Measurements from ENCODE around the gene BAD.
A peak's percentile ranks its signal among the peaks of the same experiment; 100 is the strongest.
"Not testable (repeated sequence)": the region's sequence is repeated elsewhere in the genome, so short reads cannot be mapped to it uniquely, and the experiment has no call there.

The BAD gene

DNA sequence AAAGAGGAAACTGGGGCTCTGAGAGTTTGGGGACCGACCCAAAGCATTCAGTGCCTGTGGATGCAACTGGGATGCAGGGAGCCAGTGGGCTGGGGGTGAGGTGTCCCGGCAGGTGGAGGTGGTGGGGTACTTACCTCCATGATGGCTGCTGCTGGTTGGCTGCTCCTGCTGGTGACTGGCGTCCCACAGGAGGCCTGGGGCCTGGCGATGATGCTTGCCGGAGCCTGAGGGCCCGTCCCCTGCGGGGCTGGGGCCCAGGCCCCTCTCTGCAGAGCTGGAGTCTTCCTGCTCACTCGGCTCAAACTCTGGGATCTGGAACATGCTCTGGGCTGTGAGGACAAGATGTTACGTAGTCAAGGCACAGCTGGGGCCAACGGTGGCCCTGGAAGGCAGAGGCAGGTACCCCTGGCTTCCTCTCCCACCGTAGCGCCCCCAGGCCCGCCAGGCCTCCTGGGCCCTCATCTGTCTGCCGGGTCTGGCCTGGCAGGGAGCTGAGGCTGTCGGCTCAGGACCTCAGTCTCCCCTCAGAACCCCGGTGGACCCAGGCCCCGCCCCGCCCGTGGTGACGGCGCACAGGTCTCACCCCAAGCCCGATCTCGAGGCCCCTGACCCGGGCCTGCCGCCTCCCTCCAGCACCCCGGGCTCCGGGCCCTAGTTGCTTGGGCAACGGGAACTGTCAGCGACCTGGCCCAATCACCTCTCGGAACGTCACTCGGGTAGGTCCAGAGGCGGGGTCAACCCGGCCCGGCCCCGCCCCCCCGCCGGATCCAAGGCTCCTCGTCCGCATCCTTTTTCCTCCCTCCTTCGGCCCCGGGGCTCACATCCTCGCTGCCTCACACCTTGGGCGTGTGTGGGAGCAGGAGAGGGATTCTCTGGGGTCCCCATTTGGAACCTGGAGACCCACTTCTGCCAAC, at the start of gene BAD:
TSS of gene BAD (minus strand) at position 618 of the 914 bp plus-strand sequence. CDS start at position 321, 297 bp downstream.
- DNase-seq: peak; percentile 10

- DNase-seq: no peak
Measured at GRCh38 chr11:64333556-64333955, 49.1 kb upstream of the BAD start.

GRCh38 chr11:64331569-64332371, 47.3 kb upstream of the BAD start:
- DNase-seq: no peak

DNA sequence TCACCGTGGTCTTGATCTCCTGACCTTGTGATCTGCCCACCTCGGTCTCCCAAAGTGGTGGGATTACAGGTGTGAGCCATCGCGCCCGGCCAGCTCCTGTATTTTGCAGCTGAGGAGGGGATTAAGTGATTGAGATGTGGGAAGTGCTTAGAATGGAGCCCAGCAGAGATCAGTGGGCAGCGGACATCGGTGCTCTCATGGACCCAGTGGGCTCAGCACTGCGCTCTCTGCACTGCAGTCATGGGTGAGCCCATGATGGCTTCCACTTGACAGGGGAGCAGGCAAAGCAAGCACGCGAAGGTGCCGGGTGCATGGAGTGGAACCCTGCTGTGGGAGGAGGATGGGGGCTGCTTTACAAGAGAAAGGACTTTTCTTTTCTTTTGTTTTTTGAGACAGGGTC, 46.4 kb upstream of the BAD start:
- DNase-seq: no peak

DNA sequence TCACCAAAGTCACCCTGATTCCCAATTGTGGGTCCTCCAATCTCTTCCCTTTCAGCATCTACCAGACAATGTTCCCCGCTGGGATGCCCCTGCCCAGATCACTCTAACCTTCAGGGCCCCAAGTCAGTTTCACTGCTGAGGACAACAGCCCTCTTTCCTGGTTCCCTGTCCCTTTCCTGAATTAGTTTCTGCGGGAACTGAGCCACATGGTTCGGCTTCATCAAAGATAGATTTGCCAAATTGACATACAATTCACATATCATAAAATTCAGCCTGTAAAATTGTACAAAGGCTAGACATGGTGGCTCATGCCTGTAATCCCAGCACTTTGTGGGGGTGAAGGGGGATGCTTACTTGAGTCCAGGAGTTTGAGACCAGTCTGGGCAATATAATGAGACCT, 43.5 kb upstream of the BAD start:
- no peak for DNase-seq

- no peak for DNase-seq
Measured at GRCh38 chr11:64327375-64327774, 42.9 kb upstream of the BAD start.

GRCh38 chr11:64324692-64325469, 40.4 kb upstream of the BAD start:
- no peak for DNase-seq

GRCh38 chr11:64323984-64324383, 39.5 kb upstream of the BAD start:
- DNase-seq: not testable (repeated sequence)

DNA sequence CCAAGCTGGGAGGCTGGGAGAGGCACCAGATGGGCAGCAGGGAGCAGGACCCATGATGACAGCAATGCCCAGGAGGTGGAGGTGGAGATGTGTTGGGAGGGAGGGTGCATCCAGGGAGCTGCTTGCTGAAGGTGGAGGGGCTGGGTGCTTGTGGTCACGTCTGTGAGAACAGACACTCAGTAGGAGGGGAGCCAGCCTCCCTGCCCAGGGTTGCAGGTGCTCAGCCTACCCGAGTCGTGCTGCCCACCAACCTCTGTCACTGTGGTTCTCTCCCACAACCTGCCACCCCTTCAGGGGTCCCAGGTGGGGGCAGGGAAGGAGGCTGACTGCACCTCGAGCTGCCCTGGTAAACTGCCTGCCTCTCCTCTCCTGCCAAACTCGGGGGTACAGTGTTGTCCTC, 38.9 kb upstream of the BAD start:
- no peak for DNase-seq

GRCh38 chr11:64322925-64323260, 38.4 kb upstream of the BAD start:
- no peak for DNase-seq

DNA sequence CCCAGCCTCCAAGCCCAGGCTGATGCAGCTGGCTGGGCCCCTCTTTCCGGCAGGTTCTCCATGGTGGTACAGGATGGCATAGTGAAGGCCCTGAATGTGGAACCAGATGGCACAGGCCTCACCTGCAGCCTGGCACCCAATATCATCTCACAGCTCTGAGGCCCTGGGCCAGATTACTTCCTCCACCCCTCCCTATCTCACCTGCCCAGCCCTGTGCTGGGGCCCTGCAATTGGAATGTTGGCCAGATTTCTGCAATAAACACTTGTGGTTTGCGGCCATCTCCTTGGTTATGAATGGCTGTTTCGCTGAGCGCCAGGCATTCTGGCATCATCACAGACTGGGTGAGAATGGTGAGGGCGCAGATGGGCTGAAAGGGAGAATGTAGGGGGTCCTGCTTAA, 37.1 kb upstream of the BAD start:
- DNase-seq: no peak

- DNase-seq: no peak
Measured at GRCh38 chr11:64321026-64321425, 36.6 kb upstream of the BAD start.

- DNase-seq: no peak
Measured at GRCh38 chr11:64320556-64320955, 36.1 kb upstream of the BAD start.

GRCh38 chr11:64318766-64319761, 34.6 kb upstream of the BAD start:
- peak; percentile 22 for DNase-seq

DNA sequence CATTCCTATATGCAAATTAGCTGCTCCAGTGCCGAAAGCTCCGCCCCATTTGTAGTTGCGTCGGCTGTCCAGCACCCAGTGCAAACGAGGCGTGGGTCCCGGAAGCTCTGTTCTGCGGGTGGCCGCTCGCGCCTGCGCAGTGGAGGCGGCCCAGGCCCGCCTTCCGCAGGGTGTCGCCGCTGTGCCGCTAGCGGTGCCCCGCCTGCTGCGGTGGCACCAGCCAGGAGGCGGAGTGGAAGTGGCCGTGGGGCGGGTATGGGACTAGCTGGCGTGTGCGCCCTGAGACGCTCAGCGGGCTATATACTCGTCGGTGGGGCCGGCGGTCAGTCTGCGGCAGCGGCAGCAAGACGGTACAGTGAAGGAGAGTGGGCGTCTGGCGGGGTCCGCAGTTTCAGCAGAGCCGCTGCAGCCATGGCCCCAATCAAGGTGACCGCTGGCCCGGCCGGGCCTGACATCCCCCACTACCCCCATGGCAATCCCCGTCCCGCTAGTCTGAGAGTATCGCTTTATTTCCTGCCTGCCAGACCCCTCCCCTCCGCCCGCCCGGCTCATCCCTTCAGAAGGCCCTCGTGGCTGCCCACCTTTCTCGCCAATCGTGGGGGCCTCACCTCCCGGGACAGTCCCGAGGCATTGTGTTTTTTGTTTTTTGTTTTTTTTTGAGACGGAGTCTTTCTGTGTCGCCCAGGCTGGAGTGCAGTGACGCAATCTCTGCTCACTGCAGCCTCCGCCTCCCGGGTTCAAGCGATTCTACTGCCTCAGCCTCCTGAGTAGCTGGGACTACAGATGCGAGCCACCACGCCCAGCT, 33.7 kb upstream of the BAD start, which contains the start of gene PRDX5:
TSS of gene PRDX5 (plus strand) at position 161 of the 805 bp plus-strand sequence. CDS start at position 256, 95 bp downstream.
- peak; percentile 65 for DNase-seq

DNA sequence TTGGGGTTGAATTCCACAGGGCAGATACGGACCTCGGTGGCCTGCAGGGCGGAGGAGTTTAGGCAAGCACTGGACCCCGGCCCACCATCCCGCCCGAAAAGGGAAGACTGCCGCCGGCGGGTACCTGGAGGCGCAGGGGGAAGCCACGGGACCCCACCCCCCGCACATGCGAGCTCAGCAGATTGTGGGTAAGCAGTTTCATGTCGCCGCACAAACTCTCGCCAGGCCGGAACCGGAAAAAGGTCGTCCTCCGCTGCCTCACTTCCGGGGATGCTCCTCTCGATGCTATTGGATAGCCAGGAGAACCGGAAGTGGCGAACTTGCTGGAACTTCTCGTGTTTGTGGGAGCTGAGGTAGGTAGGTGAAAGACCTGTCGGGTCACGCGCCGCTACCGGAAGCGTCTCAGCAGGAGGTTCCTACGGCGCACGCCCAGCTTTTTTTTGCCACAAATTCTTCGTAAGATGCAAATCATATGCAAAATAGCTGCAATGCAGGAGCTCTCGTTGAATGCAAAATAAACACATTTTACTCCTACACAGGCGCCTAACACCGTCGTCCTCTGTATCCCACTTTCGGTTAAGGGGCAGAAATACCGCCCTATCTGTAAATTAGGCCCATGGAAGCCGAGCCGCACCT, 33.0 kb upstream of the BAD start, which contains the start of gene TRMT112:
TSS of gene TRMT112 (minus strand) at position 235 of the 636 bp plus-strand sequence. CDS start at position 202, 33 bp downstream.
- peak; percentile 93 for DNase-seq

DNA sequence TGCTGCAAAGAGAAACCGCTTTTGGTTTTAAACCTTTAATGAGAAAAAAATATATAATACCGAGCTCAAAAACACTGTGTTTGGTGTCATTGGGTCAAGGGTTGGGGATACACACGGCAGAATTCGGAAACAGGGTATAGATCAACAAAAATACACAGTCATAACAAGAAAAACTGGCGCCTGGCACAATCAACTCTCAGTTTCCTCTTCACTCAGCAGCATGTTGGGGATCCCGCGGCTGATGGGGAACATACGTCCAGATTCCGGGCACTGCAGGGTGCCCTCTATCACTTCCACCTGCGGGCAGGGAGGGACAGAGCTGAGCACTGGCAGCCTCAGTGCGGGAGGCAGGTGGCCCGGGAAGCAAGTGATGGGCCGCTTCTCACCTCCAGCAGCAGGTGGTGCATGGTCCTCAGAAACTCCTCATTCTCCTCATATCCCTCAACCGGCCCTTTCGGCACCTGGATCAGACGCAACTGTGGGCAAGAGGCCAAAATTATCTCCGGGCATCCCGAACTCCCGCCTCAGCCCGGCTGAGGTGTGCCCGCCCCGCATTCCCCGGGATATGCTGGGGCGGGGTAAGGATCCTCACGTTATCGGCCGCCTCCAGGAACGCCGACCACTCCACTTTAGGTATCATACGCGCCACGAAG, 32.3 kb upstream of the BAD start:
- DNase-seq: no peak

DNA sequence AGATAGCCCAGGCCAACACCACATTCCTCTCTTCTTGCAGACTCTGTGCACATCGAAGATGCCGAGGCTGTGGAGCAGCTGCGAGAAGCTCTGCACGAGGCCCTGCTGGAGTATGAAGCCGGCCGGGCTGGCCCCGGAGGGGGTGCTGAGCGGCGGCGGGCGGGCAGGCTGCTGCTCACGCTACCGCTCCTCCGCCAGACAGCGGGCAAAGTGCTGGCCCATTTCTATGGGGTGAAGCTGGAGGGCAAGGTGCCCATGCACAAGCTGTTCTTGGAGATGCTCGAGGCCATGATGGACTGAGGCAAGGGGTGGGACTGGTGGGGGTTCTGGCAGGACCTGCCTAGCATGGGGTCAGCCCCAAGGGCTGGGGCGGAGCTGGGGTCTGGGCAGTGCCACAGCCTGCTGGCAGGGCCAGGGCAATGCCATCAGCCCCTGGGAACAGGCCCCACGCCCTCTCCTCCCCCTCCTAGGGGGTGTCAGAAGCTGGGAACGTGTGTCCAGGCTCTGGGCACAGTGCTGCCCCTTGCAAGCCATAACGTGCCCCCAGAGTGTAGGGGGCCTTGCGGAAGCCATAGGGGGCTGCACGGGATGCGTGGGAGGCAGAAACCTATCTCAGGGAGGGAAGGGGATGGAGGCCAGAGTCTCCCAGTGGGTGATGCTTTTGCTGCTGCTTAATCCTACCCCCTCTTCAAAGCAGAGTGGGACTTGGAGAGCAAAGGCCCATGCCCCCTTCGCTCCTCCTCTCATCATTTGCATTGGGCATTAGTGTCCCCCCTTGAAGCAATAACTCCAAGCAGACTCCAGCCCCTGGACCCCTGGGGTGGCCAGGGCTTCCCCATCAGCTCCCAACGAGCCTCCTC, 31.4 kb upstream of the BAD start:
- DNase-seq: not testable (repeated sequence)

Measured in SIG-M5 (cell line).